ENCODE results near the gene VPS41.

The VPS41 gene

DNA sequence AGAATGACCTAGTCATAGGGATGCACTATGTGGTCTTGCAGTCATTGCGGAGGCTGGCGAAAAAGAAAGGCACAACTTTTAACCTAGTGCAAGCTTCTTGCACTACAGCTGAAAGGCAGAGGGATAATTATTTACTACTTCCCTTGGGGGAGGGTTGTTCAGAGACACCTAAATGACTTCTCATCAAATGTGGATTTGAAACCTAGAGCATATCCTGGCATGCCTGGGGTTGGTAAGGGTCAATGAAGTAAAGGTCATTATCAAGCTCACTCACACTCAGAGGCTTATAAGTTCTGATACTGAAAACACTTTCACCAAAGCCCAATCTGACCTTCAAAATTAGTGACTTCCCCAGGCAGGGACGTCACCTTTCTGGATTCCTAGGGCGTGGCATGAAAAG lies 168.9 kb downstream of the VPS41 start:
- no peak for DNase-seq (ENCODE audit: low read depth in 1 of 2, low spot score in 1 of 2)

- DNase-seq (ENCODE audit: low read depth in 1 of 2, low spot score in 1 of 2), result no peak
Observed at GRCh38 chr7:38736138-38736537, 172.9 kb downstream of the VPS41 start.

- DNase-seq (ENCODE audit: low read depth in 1 of 2, low spot score in 1 of 2), result no peak
Observed at GRCh38 chr7:38731215-38731614, 177.8 kb downstream of the VPS41 start.

GRCh38 chr7:38728145-38728544 lies 180.8 kb downstream of the VPS41 start:
- no peak for DNase-seq (ENCODE audit: low read depth in 1 of 2, low spot score in 1 of 2)

GRCh38 chr7:38727184-38727940 lies 181.6 kb downstream of the VPS41 start:
- DNase-seq (ENCODE audit: low read depth in 1 of 2, low spot score in 1 of 2), result no peak

DNA sequence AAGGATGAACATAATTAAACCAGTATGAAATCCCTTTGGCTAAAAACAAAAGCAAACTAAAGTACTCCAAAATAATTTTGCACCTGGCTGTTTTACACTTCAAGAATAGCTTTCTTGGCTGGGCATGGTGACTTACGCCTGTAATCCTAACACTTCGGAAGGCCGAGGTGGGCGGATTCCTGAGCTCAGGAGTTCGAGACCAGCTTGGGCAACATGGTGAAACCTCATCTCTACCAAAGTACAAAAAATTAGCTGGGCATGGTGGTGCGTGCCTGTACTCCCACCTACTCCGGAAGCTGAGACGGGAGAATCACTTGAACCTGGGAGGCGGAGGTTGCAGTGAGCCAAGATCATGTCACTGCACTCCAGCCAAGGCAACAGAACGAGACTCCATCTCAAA lies 185.7 kb downstream of the VPS41 start:
- no peak for DNase-seq (ENCODE audit: low read depth in 1 of 2, low spot score in 1 of 2)

DNA sequence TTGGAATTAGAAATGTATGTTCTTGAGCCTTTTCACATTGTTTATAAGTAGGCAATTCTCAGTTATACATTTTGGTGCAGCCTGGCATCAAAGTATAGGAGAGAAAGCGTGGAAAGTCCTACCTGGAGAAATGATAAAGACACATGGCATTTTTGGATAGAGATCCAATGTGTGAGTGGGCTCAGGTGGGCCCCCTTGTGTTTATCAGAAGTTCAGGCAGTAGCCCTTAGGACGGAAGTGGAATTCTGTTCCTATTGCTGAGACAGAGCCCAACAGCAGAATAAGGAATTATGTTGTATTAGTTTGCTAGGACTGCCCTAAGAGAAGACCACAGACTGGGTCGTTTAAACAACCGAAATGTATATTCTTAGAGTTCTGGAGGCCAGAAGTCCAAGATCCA lies 192.6 kb downstream of the VPS41 start:
- DNase-seq (ENCODE audit: low read depth in 1 of 2, low spot score in 1 of 2), result no peak

- no peak for DNase-seq (ENCODE audit: low read depth in 1 of 2, low spot score in 1 of 2)
Observed at GRCh38 chr7:38709123-38709522, 199.9 kb downstream of the VPS41 start.

DNA sequence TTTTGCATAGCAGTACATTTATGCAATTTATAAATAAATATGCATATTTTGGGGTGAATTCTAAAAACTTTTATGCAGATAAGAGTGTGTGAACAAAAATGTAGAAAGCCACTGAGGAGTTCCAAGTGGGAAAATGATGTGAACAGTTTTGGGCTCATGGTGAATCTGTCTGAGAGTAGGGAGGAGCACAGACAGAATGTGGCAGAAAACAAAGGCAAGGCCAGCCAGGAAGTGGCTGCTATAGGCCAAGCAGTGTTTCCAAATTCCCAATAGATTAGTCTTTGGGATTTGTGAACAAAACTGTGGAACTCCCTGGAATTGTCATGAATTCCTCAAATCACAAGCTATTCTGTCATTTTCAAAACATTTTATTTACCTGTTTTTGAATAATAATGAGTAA lies 204.2 kb downstream of the VPS41 start:
- no peak for DNase-seq (ENCODE audit: low read depth in 1 of 2, low spot score in 1 of 2)

DNA sequence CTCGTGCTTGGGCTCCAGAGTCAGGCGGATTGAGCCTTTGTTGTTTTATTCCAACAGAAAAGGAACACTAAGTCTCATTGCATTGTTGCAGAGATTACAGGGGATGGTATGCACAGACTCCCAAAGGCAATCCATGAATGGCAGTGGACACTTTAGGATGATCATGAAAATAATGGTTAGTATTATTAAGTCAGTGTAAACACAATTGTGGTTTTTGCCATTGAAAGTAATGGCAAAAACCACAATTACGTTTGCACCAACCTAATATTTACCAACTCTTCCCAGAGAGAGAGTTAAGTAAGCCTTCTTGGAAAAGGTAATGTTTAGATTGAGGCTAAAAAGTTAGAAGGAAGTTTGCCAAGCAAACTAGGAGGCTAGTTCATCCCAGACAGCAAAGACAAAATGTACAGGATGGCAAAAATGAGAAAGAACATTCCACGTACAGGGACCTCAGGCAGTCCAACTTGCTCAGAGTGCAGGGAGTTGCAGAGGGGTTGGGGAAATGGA lies 204.9 kb downstream of the VPS41 start:
- no peak for DNase-seq (ENCODE audit: low read depth in 1 of 2, low spot score in 1 of 2)

DNA sequence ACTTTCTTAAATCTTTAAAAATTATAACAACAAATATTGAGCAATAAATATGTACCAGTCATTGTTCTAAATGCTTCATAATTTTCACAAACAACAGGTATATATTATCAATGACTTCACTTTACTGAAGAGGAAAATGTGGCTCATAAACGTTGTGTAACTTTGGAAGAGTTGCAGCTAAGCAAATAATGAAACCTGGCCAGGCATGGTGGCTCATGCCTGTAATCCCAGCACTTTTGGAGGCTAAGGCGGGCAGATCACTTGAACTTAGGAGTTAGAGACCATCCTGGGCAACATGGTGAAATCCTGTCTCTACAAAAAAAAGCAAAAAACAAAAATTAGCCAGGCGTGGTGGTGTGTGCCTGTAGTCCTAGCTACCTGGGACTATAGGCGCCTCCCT lies 205.9 kb downstream of the VPS41 start:
- DNase-seq (ENCODE audit: low read depth in 1 of 2, low spot score in 1 of 2), result no peak

DNA sequence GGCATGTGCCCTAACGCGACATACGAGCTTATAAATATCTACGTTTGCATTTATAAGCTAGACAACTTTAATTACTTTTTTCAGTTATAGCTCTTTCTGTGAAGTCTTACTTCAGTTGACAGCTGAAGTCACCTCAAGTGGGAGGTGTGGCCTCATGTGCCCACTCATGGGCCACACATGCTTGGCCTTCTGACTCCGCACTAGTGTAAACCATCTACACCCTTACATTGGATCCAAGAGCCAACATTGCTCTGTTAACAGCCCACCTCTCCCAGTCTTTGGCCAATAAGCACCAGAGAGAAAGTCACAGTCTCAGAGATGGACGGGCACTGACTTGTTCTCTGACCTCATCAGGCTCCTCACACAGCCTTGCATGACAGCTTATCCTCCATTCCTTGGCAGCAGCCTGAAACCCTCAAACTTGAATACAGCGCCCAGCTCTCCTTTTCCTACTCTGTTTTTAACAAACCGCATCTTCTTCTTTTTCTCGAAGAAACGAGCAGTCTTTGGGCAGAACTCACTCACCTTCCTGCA lies 206.9 kb downstream of the VPS41 start:
- no peak for DNase-seq (ENCODE audit: low read depth in 1 of 2, low spot score in 1 of 2)

GRCh38 chr7:38700116-38700515 lies 208.9 kb downstream of the VPS41 start:
- no peak for DNase-seq (ENCODE audit: low read depth in 1 of 2, low spot score in 1 of 2)

- DNase-seq (ENCODE audit: low read depth in 1 of 2, low spot score in 1 of 2), result no peak
Observed at GRCh38 chr7:38699471-38699870, 209.5 kb downstream of the VPS41 start.

- DNase-seq (ENCODE audit: low read depth in 1 of 2, low spot score in 1 of 2), result no peak
Observed at GRCh38 chr7:38694326-38694725, 214.7 kb downstream of the VPS41 start.

DNA sequence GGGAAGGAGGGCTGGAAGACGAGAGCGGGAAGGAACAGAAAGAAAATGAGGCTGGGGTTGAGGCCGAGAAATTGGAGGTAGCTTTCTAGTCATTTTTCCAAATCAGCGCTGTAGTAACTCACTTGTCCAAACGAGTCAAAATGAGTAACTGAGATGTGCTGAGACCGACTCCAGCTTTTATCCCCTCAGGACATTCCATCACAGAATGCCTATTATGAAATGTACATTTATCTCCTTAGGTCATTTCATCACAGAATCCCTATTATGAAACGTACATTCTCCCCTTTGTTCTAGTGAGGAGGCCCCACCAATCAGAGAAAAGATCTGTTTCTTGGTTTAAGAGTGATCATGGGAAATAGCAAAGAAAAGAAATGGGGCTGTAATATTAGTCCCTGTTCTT lies 222.1 kb downstream of the VPS41 start:
- no peak for DNase-seq (ENCODE audit: low read depth in 1 of 2, low spot score in 1 of 2)

GRCh38 chr7:38685851-38686250 lies 223.1 kb downstream of the VPS41 start:
- no peak for DNase-seq (ENCODE audit: low read depth in 1 of 2, low spot score in 1 of 2)

- no peak for DNase-seq (ENCODE audit: low read depth in 1 of 2, low spot score in 1 of 2)
Observed at GRCh38 chr7:38682606-38683005, 226.4 kb downstream of the VPS41 start.

GRCh38 chr7:38681882-38682281 lies 227.1 kb downstream of the VPS41 start:
- no peak for DNase-seq (ENCODE audit: low read depth in 1 of 2, low spot score in 1 of 2)

- DNase-seq (ENCODE audit: low read depth in 1 of 2, low spot score in 1 of 2), result no peak
Observed at GRCh38 chr7:38679419-38679818, 229.6 kb downstream of the VPS41 start.

DNA sequence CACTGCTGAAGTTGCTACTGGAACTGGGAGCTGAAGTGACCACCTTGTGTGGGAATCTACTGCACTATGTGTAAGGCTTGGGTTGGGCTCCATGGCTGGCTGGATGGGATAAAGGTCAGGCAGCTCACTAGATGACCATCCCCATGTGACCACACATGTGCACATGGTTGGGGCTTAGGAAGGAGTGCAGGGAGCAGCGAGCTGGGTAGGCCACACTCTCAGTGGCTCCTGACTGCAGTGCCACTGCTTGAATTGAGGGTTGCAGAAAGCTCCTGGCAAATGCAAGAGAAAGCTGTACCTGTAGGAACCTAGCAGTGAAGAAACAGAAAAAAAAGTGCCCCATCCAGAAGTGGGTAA lies 230.3 kb downstream of the VPS41 start:
- no peak for DNase-seq (ENCODE audit: low read depth in 1 of 2, low spot score in 1 of 2)

DNA sequence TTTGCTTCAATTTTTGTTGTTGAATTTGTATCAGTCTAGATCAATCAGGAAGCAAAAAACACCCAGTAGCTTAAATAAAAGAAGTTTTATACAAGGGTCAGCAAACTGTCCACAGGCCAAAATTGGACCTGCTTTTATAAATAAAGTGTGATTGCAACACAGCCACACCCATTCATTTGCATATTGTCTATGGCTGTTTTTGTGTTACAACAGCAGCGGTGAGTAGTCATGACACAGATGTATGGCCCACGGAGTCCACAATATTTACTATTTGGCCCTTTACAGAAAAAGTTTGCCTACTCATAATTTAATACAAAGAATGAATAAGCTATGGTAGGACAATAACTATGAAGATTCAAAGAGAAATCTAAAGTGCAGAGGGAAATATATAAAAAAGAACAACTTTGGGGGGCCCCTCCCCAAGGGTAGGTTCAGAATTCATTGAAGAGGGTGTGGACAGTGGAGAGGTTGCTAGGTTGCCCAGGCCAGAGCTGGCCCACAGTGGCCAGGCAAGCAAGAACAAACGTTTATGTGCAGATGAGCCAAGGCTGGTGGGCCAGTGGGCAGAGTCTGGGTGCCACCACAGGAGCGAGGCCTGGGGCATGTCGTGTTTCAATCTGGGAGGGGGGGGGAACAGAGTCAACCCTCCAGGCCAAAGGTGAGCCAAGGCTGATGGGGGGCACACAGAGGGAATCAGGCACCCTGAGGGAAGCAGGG lies 230.9 kb downstream of the VPS41 start:
- no peak for DNase-seq (ENCODE audit: low read depth in 1 of 2, low spot score in 1 of 2)

All from activated CD4-positive, alpha-beta T cell treated with anti-CD3 and anti-CD28 coated beads, Interleukin-2, amount 50 U/mL, for 24 hours (primary cell).